ENCODE data around the gene NELFE.

GRCh38 chr6:31915351-31915750, 43.4 kb downstream of the NELFE start:
- TF ChIP-seq POLR2AphosphoS5 (IDR thresholded peaks at IDR 0.05; ENCODE audit: low read depth, low read length) (no peak), POLR2A (IDR thresholded peaks at IDR 0.05; ENCODE audit: low read depth, low read length) (no peak)

Data from GM12891 (cell line).